Forelimb muscle (tissue), 1 donor: ENCODE data around the gene UGP2. TPM values are rescaled to one million over a fixed set of nuclear protein-coding genes. Genes with fewer than 3 reads are reported as not detected.
"Not testable (repeated sequence)": the region's sequence is repeated elsewhere in the genome, so short reads cannot be mapped to it uniquely, and the experiment has no call there.

Experiments used
- DNase-seq: peaks from one replicate; pipeline ENCODE4 v3.0.0-alpha.2; 2013; ENCODE audit warnings: low read depth
- polyA plus RNA-seq: library from polyadenylated mRNA; unstranded; fragments of 120-200 nt; gene quantifications from one replicate; pipeline ENCODE4 v1.2.1, GENCODE V29; 2013; ENCODE audit not compliant: insufficient read length

The UGP2 gene
- 271 TPM for polyA plus RNA-seq

GRCh38 chr2:63841254-63842022, at the start of gene UGP2:
TSS of gene UGP2 (plus strand) at chr2:63841896. CDS start at chr2:63842186, 290 bp downstream.
- DNase-seq, result peak; percentile 76

GRCh38 chr2:63792530-63792929, 49.2 kb upstream of the UGP2 start:
- DNase-seq, result no peak

GRCh38 chr2:63796366-63796765, 45.3 kb upstream of the UGP2 start:
- DNase-seq, result no peak

GRCh38 chr2:63796796-63797195, 44.9 kb upstream of the UGP2 start:
- no peak for DNase-seq

- no peak for DNase-seq
Observed at GRCh38 chr2:63801455-63801854, 40.2 kb upstream of the UGP2 start.

GRCh38 chr2:63805412-63805811, 36.3 kb upstream of the UGP2 start:
- DNase-seq, result no peak

- not testable (repeated sequence) for DNase-seq
Observed at GRCh38 chr2:63808036-63808435, 33.7 kb upstream of the UGP2 start.

GRCh38 chr2:63808911-63809310, 32.8 kb upstream of the UGP2 start:
- DNase-seq, result not testable (repeated sequence)

GRCh38 chr2:63811063-63811462, 30.6 kb upstream of the UGP2 start:
- no peak for DNase-seq

- DNase-seq, result not testable (repeated sequence)
Observed at GRCh38 chr2:63811870-63812269, 29.8 kb upstream of the UGP2 start.

GRCh38 chr2:63814114-63814513, 27.6 kb upstream of the UGP2 start:
- DNase-seq, result no peak

- DNase-seq, result no peak
Observed at GRCh38 chr2:63817382-63817781, 24.3 kb upstream of the UGP2 start.

GRCh38 chr2:63818271-63818670, 23.4 kb upstream of the UGP2 start:
- DNase-seq, result no peak

- no peak for DNase-seq
Observed at GRCh38 chr2:63819256-63819655, 22.4 kb upstream of the UGP2 start.

GRCh38 chr2:63819765-63820717, 21.7 kb upstream of the UGP2 start:
- peak; percentile 77 for DNase-seq

GRCh38 chr2:63820969-63821368, 20.7 kb upstream of the UGP2 start:
- no peak for DNase-seq

GRCh38 chr2:63821396-63821795, 20.3 kb upstream of the UGP2 start:
- DNase-seq, result no peak

- DNase-seq, result no peak
Observed at GRCh38 chr2:63822478-63822877, 19.2 kb upstream of the UGP2 start.

GRCh38 chr2:63827749-63828148, 13.9 kb upstream of the UGP2 start:
- no peak for DNase-seq

GRCh38 chr2:63831176-63831575, 10.5 kb upstream of the UGP2 start:
- DNase-seq, result no peak

- no peak for DNase-seq
Observed at GRCh38 chr2:63834401-63834800, 7.3 kb upstream of the UGP2 start.

GRCh38 chr2:63837036-63837594, 4.6 kb upstream of the UGP2 start:
- DNase-seq, result no peak
